WTC11 (cell line): ENCODE data around the gene CD84. TPM values are rescaled to one million over a fixed set of nuclear protein-coding genes. Genes with fewer than 3 reads are reported as not detected.
"Not testable (repeated sequence)": the region's sequence is repeated elsewhere in the genome, so short reads cannot be mapped to it uniquely, and the experiment has no call there.

ENCODE experiments used
- ATAC-seq: fragments of 200-7000 bp; cut with Tn5 transposase; 2 replicates; pipeline ENCODE4 v1.10.0; 2021; ENCODE audit warnings: mild to moderate bottlenecking, moderate library complexity
- CTCF ChIA-PET: fragments of 300-600 bp; sonication (Branson Sonifier 250); formaldehyde crosslinking; loops from one replicate; lab custom pipeline; 2021; ENCODE audit warnings: antibody characterized with exemption; lab: Charles Lee
- POLR2A ChIA-PET: fragments of 350-600 bp; sonication (Branson Sonifier 250); formaldehyde crosslinking; loops from one replicate; lab custom pipeline; 2021; ENCODE audit warnings: antibody characterized with exemption; lab: Charles Lee
- DNase-seq: peaks from one replicate; pipeline ENCODE4 v3.0.0; 2021; ENCODE audit warnings: low spot score
- H3K27ac Mint-ChIP-seq: 2 replicates; pipeline ENCODE4 v1.8.0; 2021; ENCODE audit warnings: mixed read lengths
- H3K27me3 Mint-ChIP-seq: 2 replicates; pipeline ENCODE4 v1.8.0; 2021; ENCODE audit warnings: low read depth, mild to moderate bottlenecking, moderate library complexity, mixed read lengths
- H3K36me3 Mint-ChIP-seq: 2 replicates; pipeline ENCODE4 v1.8.0; 2021; ENCODE audit warnings: mixed read lengths
- H3K4me1 Mint-ChIP-seq: 2 replicates; pipeline ENCODE4 v1.8.0; 2022; ENCODE audit warnings: mixed read lengths
- H3K4me3 Mint-ChIP-seq: 2 replicates; pipeline ENCODE4 v1.8.0; 2021; ENCODE audit warnings: mild to moderate bottlenecking, moderate library complexity, mixed read lengths
- H3K9me3 Mint-ChIP-seq: 2 replicates; pipeline ENCODE4 v1.8.0; 2021; ENCODE audit warnings: mixed read lengths
- ATF1 ChIP-seq: sonication (generic); formaldehyde crosslinking; IDR thresholded peaks from 2 replicates; pipeline ENCODE4 v1.8.1; 2023; ENCODE audit warnings: mild to moderate bottlenecking, moderate library complexity, missing genetic modification reagents
- ATF6 ChIP-seq: sonication (generic); formaldehyde crosslinking; IDR thresholded peaks from 2 replicates; pipeline ENCODE4 v1.8.1; 2023; ENCODE audit warnings: mild to moderate bottlenecking, missing genetic modification reagents
- CREM ChIP-seq: sonication (generic); formaldehyde crosslinking; IDR thresholded peaks from 2 replicates; pipeline ENCODE4 v1.8.1; 2022; ENCODE audit warnings: mild to moderate bottlenecking, missing genetic modification reagents, moderate library complexity
- E2F5 ChIP-seq: sonication (generic); formaldehyde crosslinking; IDR thresholded peaks from 2 replicates; pipeline ENCODE4 v1.8.1; 2022; ENCODE audit warnings: mild to moderate bottlenecking, moderate library complexity, missing genetic modification reagents
- ESRRA ChIP-seq: sonication (generic); formaldehyde crosslinking; IDR thresholded peaks from 2 replicates; pipeline ENCODE4 v1.8.1; 2022; ENCODE audit warnings: mild to moderate bottlenecking, missing genetic modification reagents, borderline replicate concordance
- GABPB1 ChIP-seq: sonication (generic); formaldehyde crosslinking; IDR thresholded peaks from 2 replicates; pipeline ENCODE4 v1.8.1; 2023; ENCODE audit warnings: mild to moderate bottlenecking, missing genetic modification reagents
- GTF2I ChIP-seq: fragments of 250-450 bp; sonication (Bioruptor Pico); conservative IDR thresholded peaks from 2 replicates; pipeline ENCODE4 v1.4.0; 2021; ENCODE audit warnings: mild to moderate bottlenecking
- HMGA2 ChIP-seq: fragments of 250-450 bp; sonication (Bioruptor Pico); IDR thresholded peaks from 2 replicates; pipeline ENCODE4 v1.4.0; 2021; ENCODE audit warnings: mild to moderate bottlenecking, moderate library complexity
- MXD4 ChIP-seq: fragments of 250-450 bp; sonication (Bioruptor Pico); IDR thresholded peaks from 2 replicates; pipeline ENCODE4 v1.8.0; 2021; ENCODE audit warnings: mild to moderate bottlenecking, moderate library complexity, borderline replicate concordance
- SMAD3 ChIP-seq: sonication (generic); formaldehyde crosslinking; IDR thresholded peaks from 2 replicates; pipeline ENCODE4 v1.8.0; 2022; ENCODE audit warnings: missing genetic modification reagents, mild to moderate bottlenecking, borderline replicate concordance
- SP1 ChIP-seq: sonication (generic); formaldehyde crosslinking; conservative IDR thresholded peaks from 2 replicates; pipeline ENCODE4 v1.8.1; 2022; ENCODE audit warnings: missing genetic modification reagents
- TEAD1 ChIP-seq: sonication (generic); formaldehyde crosslinking; IDR thresholded peaks from 2 replicates; pipeline ENCODE4 v1.8.0; 2022; ENCODE audit warnings: mild to moderate bottlenecking, missing genetic modification reagents
- TP53 ChIP-seq: sonication (generic); formaldehyde crosslinking; IDR thresholded peaks from 2 replicates; pipeline ENCODE4 v1.8.1; 2023; ENCODE audit warnings: mild to moderate bottlenecking, missing genetic modification reagents
- ZMAT4 ChIP-seq: fragments of 250-450 bp; sonication (Bioruptor Pico); IDR thresholded peaks from 2 replicates; pipeline ENCODE4 v1.9.0; 2021; ENCODE audit warnings: mild to moderate bottlenecking
- ZNF219 ChIP-seq: sonication (generic); formaldehyde crosslinking; IDR thresholded peaks from 2 replicates; pipeline ENCODE4 v1.8.0; 2023; ENCODE audit warnings: missing genetic modification reagents, mild to moderate bottlenecking, borderline replicate concordance
- total RNA-seq: library from RNA; stranded (reverse); gene quantifications from 3 replicates; pipeline ENCODE4 v1.2.3, GENCODE V29; 2021
- TF ChIP-seq, protein P1 (sequence below): fragments of 250-450 bp; sonication (Bioruptor Pico); conservative IDR thresholded peaks from 2 replicates; pipeline ENCODE4 v1.9.0; 2021; ENCODE audit warnings: mild to moderate bottlenecking
- TF ChIP-seq, protein P2 (sequence below): sonication (generic); formaldehyde crosslinking; IDR thresholded peaks from 2 replicates; pipeline ENCODE4 v1.8.1; 2023; ENCODE audit warnings: mild to moderate bottlenecking, moderate library complexity, missing genetic modification reagents
- TF ChIP-seq, protein P3 (sequence below): sonication (generic); formaldehyde crosslinking; IDR thresholded peaks from 2 replicates; pipeline ENCODE4 v1.8.1; 2022; ENCODE audit warnings: missing genetic modification reagents, borderline replicate concordance
- TF ChIP-seq, protein P4 (sequence below): sonication (generic); formaldehyde crosslinking; IDR thresholded peaks from 2 replicates; pipeline ENCODE4 v1.8.0; 2022; ENCODE audit warnings: missing genetic modification reagents

The CD84 gene
- total RNA-seq, 1 experiment from 2014 or later: 0.17 TPM

GRCh38 chr1:160523789-160524188, 55.5 kb downstream of the CD84 start:
- H3K36me3 Mint-ChIP-seq, H3K27me3 Mint-ChIP-seq, H3K27ac Mint-ChIP-seq, CTCF ChIA-PET, DNase-seq, POLR2A ChIA-PET, H3K4me3 Mint-ChIP-seq, ATAC-seq: not testable (repeated sequence)
- Mint-ChIP-seq H3K4me1 (peaks cover 31% of the 10 kb centered on the region), H3K9me3 (peaks cover 26% of the 10 kb centered on the region)

GRCh38 chr1:160522622-160523345, 56.5 kb downstream of the CD84 start, which contains the start of gene SLAMF6:
Gene SLAMF6 (minus strand): TSS chr1:160523255. CDS start chr1:160523192, 63 bp downstream.
- CTCF ChIA-PET: no interaction called here
- peaks cover 5% of the 10 kb centered on the region; the same call in 1 of the 2 replicates for H3K36me3 Mint-ChIP-seq
- H3K4me1 Mint-ChIP-seq: peaks cover 31% of the 10 kb centered on the region
- no peak for ATAC-seq
- TF ChIP-seq ESRRA (no peak), ZMAT4 (CRISPR knock-in tag) (no peak), SMAD3 (CRISPR knock-in tag) (no peak), E2F5 (no peak), MXD4 (CRISPR knock-in tag) (no peak), ZNF219 (CRISPR knock-in tag) (no peak), TEAD1 (CRISPR knock-in tag) (no peak), SP1 (CRISPR knock-in tag) (no peak)
- TF ChIP-seq, protein P1, sequence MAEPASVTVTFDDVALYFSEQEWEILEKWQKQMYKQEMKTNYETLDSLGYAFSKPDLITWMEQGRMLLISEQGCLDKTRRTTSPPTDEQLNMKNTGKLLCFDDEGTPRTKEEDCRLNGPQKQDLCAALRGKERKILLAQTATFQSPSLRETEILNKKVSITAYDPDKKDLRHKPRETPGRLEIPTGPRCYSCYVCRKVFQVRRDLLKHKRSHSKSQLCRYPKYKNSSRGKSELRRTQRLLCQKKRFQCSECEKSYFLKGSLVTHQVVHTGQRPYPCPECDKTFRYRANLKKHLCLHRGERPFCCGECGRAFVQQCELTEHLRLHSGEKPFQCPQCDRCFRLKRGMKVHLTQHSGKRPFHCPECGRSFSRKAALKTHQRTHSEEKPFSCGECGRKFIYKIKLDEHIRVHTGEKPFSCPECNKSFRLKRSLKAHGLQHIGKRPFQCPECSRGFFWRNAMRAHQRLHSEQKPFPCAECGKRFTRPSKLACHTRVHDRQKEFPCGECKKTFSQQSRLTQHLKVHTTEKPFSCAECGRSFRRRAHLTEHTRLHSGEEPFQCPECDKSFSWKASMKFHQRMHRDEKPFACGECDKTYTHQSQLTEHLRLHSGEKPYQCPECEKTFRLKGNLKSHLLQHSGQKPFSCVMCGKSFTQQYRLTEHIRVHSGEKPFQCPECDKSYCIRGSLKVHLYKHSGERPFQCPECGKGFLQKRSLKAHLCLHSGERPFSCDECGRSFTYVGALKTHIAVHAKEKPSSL (CRISPR knock-in tag): no peak
- TF ChIP-seq, protein P2, sequence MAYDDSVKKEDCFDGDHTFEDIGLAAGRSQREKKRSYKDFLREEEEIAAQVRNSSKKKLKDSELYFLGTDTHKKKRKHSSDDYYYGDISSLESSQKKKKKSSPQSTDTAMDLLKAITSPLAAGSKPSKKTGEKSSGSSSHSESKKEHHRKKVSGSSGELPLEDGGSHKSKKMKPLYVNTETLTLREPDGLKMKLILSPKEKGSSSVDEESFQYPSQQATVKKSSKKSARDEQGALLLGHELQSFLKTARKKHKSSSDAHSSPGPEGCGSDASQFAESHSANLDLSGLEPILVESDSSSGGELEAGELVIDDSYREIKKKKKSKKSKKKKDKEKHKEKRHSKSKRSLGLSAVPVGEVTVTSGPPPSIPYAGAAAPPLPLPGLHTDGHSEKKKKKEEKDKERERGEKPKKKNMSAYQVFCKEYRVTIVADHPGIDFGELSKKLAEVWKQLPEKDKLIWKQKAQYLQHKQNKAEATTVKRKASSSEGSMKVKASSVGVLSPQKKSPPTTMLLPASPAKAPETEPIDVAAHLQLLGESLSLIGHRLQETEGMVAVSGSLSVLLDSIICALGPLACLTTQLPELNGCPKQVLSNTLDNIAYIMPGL (CRISPR knock-in tag): no peak
- TF ChIP-seq, all 79 proteins: peak for 0
- no peak for DNase-seq
- Mint-ChIP-seq H3K27me3 (peaks cover 2% of the 10 kb centered on the region; the same call in 1 of the 2 replicates), H3K4me3 (no peak within 1 kb of the TSS), H3K9me3 (peaks cover 28% of the 10 kb centered on the region), H3K27ac (no peak within 1 kb of the TSS)
- POLR2A ChIA-PET: no interaction called here

GRCh38 chr1:160522136-160522535, 57.2 kb downstream of the CD84 start:
- H3K27me3 Mint-ChIP-seq: peaks cover 2% of the 10 kb centered on the region; the same call in 1 of the 2 replicates
- peaks cover 31% of the 10 kb centered on the region for H3K4me1 Mint-ChIP-seq
- ChIA-PET POLR2A (no interaction called here), CTCF (interaction anchor here (1.6 kb wide), 1 partner anchor 28 kb away, joined by 3 read pairs; no protein-coding TSS in a partner anchor)
- no peak overlapping the region for H3K4me3 Mint-ChIP-seq
- no peak overlapping the region for H3K27ac Mint-ChIP-seq
- H3K9me3 Mint-ChIP-seq: peaks cover 28% of the 10 kb centered on the region
- no peak for DNase-seq
- H3K36me3 Mint-ChIP-seq: peaks cover 3% of the 10 kb centered on the region; the same call in 1 of the 2 replicates
- no peak for ATAC-seq
- TF ChIP-seq ATF1 (CRISPR knock-in tag): no peak
- no peak for TF ChIP-seq CREM (CRISPR knock-in tag)
- TF ChIP-seq, protein P3, sequence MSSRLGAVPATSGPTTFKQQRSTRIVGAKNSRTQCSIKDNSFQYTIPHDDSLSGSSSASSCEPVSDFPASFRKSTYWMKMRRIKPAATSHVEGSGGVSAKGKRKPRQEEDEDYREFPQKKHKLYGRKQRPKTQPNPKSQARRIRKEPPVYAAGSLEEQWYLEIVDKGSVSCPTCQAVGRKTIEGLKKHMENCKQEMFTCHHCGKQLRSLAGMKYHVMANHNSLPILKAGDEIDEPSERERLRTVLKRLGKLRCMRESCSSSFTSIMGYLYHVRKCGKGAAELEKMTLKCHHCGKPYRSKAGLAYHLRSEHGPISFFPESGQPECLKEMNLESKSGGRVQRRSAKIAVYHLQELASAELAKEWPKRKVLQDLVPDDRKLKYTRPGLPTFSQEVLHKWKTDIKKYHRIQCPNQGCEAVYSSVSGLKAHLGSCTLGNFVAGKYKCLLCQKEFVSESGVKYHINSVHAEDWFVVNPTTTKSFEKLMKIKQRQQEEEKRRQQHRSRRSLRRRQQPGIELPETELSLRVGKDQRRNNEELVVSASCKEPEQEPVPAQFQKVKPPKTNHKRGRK (CRISPR knock-in tag): no peak
- no peak for TF ChIP-seq TP53 (CRISPR knock-in tag)
- no peak for TF ChIP-seq ATF6 (CRISPR knock-in tag)
- TF ChIP-seq, protein P4, sequence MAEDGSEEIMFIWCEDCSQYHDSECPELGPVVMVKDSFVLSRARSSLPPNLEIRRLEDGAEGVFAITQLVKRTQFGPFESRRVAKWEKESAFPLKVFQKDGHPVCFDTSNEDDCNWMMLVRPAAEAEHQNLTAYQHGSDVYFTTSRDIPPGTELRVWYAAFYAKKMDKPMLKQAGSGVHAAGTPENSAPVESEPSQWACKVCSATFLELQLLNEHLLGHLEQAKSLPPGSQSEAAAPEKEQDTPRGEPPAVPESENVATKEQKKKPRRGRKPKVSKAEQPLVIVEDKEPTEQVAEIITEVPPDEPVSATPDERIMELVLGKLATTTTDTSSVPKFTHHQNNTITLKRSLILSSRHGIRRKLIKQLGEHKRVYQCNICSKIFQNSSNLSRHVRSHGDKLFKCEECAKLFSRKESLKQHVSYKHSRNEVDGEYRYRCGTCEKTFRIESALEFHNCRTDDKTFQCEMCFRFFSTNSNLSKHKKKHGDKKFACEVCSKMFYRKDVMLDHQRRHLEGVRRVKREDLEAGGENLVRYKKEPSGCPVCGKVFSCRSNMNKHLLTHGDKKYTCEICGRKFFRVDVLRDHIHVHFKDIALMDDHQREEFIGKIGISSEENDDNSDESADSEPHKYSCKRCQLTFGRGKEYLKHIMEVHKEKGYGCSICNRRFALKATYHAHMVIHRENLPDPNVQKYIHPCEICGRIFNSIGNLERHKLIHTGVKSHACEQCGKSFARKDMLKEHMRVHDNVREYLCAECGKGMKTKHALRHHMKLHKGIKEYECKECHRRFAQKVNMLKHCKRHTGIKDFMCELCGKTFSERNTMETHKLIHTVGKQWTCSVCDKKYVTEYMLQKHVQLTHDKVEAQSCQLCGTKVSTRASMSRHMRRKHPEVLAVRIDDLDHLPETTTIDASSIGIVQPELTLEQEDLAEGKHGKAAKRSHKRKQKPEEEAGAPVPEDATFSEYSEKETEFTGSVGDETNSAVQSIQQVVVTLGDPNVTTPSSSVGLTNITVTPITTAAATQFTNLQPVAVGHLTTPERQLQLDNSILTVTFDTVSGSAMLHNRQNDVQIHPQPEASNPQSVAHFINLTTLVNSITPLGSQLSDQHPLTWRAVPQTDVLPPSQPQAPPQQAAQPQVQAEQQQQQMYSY (CRISPR knock-in tag): no peak
- TF ChIP-seq HMGA2 (CRISPR knock-in tag): no peak
- TF ChIP-seq GABPB1 (CRISPR knock-in tag): no peak
- no peak for TF ChIP-seq GTF2I (CRISPR knock-in tag)
